ENCODE results near the gene CUL1.

Gene CUL1

GRCh38 chr7:148831782-148832181 is 133.1 kb downstream of the CUL1 start:
- TF ChIP-seq EZH2phosphoT487 (IDR thresholded peaks at IDR 0.05; ENCODE audit: borderline replicate concordance, low read length) (no peak), CTCF (IDR thresholded peaks at IDR 0.05; ENCODE audit: low read depth, low read length, poor library complexity, severe bottlenecking) (no peak)
- Histone ChIP-seq H3K27ac (ENCODE audit: low read depth, low read length) (no peak overlapping the region), H3K4me1 (ENCODE audit: control insufficient read depth, low read length) (no peaks in the 10 kb centered on the region), H3K79me2 (ENCODE audit: control insufficient read depth, low read length) (peaks cover 62% of the 10 kb centered on the region), H3K36me3 (ENCODE audit: control insufficient read depth, low read length) (peaks cover 91% of the 10 kb centered on the region), H3K4me3 (ENCODE audit: low read length) (no peak overlapping the region), H3K9me2 (replicated peaks; ENCODE audit: control insufficient read depth, low read length) (no peaks in the 10 kb centered on the region), H3K4me2 (ENCODE audit: low read length) (no peak overlapping the region), H3F3A (ENCODE audit: control insufficient read depth, insufficient read depth) (peaks cover 10% of the 10 kb centered on the region; the same call in 1 of the 2 replicates), H4K20me1 (ENCODE audit: control insufficient read depth, insufficient read depth, low read depth, low read length) (peaks cover 13% of the 10 kb centered on the region), H3K27me3 (ENCODE audit: control insufficient read depth, low read length) (no peaks in the 10 kb centered on the region), H3K9me3 (ENCODE audit: control insufficient read depth, insufficient read depth, low read length) (no peaks in the 10 kb centered on the region)

- Histone ChIP-seq H3K27ac (ENCODE audit: low read depth, low read length) (no peak overlapping the region), H3K27me3 (ENCODE audit: control insufficient read depth, low read length) (no peaks in the 10 kb centered on the region), H3K36me3 (ENCODE audit: control insufficient read depth, low read length) (peaks cover 87% of the 10 kb centered on the region), H4K20me1 (ENCODE audit: control insufficient read depth, insufficient read depth, low read depth, low read length) (peaks cover 27% of the 10 kb centered on the region), H3K9me2 (replicated peaks; ENCODE audit: control insufficient read depth, low read length) (no peaks in the 10 kb centered on the region), H3K4me3 (ENCODE audit: low read length) (no peak overlapping the region), H3K4me1 (ENCODE audit: control insufficient read depth, low read length) (no peaks in the 10 kb centered on the region), H3K4me2 (ENCODE audit: low read length) (no peak overlapping the region), H3K9me3 (ENCODE audit: control insufficient read depth, insufficient read depth, low read length) (no peaks in the 10 kb centered on the region), H3K79me2 (ENCODE audit: control insufficient read depth, low read length) (peaks cover 90% of the 10 kb centered on the region), H3F3A (ENCODE audit: control insufficient read depth, insufficient read depth) (0 out of 2 replicates have a peak, but pooled peaks cover 3% of the 10 kb centered on the region)
- TF ChIP-seq CTCF (IDR thresholded peaks at IDR 0.05; ENCODE audit: low read depth, low read length, poor library complexity, severe bottlenecking): no peak
- no peak for TF ChIP-seq EZH2phosphoT487 (IDR thresholded peaks at IDR 0.05; ENCODE audit: borderline replicate concordance, low read length)
Observed at GRCh38 chr7:148834605-148835004, 135.9 kb downstream of the CUL1 start.

GRCh38 chr7:148835854-148836253 is 137.2 kb downstream of the CUL1 start:
- no peaks in the 10 kb centered on the region for H3K9me2 ChIP-seq (replicated peaks; ENCODE audit: control insufficient read depth, low read length)
- peaks cover 27% of the 10 kb centered on the region for H4K20me1 ChIP-seq (ENCODE audit: control insufficient read depth, insufficient read depth, low read depth, low read length)
- no peak overlapping the region for H3K4me3 ChIP-seq (ENCODE audit: low read length)
- H3K27ac ChIP-seq (ENCODE audit: low read depth, low read length): no peak overlapping the region
- no peaks in the 10 kb centered on the region for H3K27me3 ChIP-seq (ENCODE audit: control insufficient read depth, low read length)
- H3K9me3 ChIP-seq (ENCODE audit: control insufficient read depth, insufficient read depth, low read length): no peaks in the 10 kb centered on the region
- TF ChIP-seq EZH2phosphoT487 (IDR thresholded peaks at IDR 0.05; ENCODE audit: borderline replicate concordance, low read length): no peak
- H3K4me1 ChIP-seq (ENCODE audit: control insufficient read depth, low read length): 0 out of 2 replicates have a peak, but pooled peaks cover 3% of the 10 kb centered on the region
- H3K4me2 ChIP-seq (ENCODE audit: low read length): no peak overlapping the region
- peaks cover 91% of the 10 kb centered on the region for H3K79me2 ChIP-seq (ENCODE audit: control insufficient read depth, low read length)
- H3F3A ChIP-seq (ENCODE audit: control insufficient read depth, insufficient read depth): 0 out of 2 replicates have a peak, but pooled peaks cover 3% of the 10 kb centered on the region
- H3K36me3 ChIP-seq (ENCODE audit: control insufficient read depth, low read length): peaks cover 82% of the 10 kb centered on the region

DNA sequence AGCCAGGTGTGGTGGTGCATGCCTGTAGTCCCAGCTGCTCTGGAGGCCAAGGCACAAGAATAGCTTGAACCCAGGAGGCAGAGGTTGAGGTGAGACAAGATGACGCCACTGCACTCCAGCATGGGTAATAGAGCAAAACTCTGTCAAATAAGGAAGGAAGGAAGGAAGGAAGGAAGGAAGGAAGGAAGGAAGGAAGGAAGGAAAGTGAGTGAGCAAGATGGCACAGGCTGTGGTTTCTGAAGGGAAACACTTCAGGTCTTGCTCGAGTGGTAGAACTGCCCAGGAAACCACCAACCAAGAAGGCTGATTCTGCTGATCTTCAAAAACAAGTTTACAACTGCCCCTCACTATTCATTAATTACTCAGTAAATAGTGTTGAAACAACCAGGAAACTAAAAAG is 140.2 kb downstream of the CUL1 start:
- H3K27ac ChIP-seq (ENCODE audit: low read depth, low read length): no peak overlapping the region
- H3K4me1 ChIP-seq (ENCODE audit: control insufficient read depth, low read length): 0 out of 2 replicates have a peak, but pooled peaks cover 5% of the 10 kb centered on the region
- peaks cover 93% of the 10 kb centered on the region for H3K79me2 ChIP-seq (ENCODE audit: control insufficient read depth, low read length)
- H4K20me1 ChIP-seq (ENCODE audit: control insufficient read depth, insufficient read depth, low read depth, low read length): peaks cover 38% of the 10 kb centered on the region
- H3K4me3 ChIP-seq (ENCODE audit: low read length): no peak overlapping the region
- no peak overlapping the region for H3K4me2 ChIP-seq (ENCODE audit: low read length)
- no peak for TF ChIP-seq EZH2phosphoT487 (IDR thresholded peaks at IDR 0.05; ENCODE audit: borderline replicate concordance, low read length)
- TF ChIP-seq CTCF (IDR thresholded peaks at IDR 0.05; ENCODE audit: low read depth, low read length, poor library complexity, severe bottlenecking): no peak
- 0 out of 2 replicates have a peak, but pooled peaks cover 3% of the 10 kb centered on the region for H3F3A ChIP-seq (ENCODE audit: control insufficient read depth, insufficient read depth)
- H3K36me3 ChIP-seq (ENCODE audit: control insufficient read depth, low read length): peaks cover 77% of the 10 kb centered on the region
- no peaks in the 10 kb centered on the region for H3K9me2 ChIP-seq (replicated peaks; ENCODE audit: control insufficient read depth, low read length)
- no peaks in the 10 kb centered on the region for H3K9me3 ChIP-seq (ENCODE audit: control insufficient read depth, insufficient read depth, low read length)
- no peaks in the 10 kb centered on the region for H3K27me3 ChIP-seq (ENCODE audit: control insufficient read depth, low read length)
